Gastroesophageal sphincter (tissue), 4 donors: ENCODE data around the gene IKZF2. TPM values are rescaled to one million over a fixed set of nuclear protein-coding genes. Genes with fewer than 3 reads are reported as not detected.

Experiments
- ATAC-seq: fragments of 150-250 bp; one replicate; pipeline ENCODE4 v1.9.1; 2016; ENCODE audit warnings: mild to moderate bottlenecking, moderate library complexity
- H3K27ac ChIP-seq, 4 donors: fragments of 200-600 bp; sonication (generic) in 3 of 4; 1 replicate in 3 of 4; 2 replicates in 1 of 4; pipeline ENCODE4 v1.5.1; 2016 to 2019
- H3K27me3 ChIP-seq: fragments of 200-600 bp; sonication (generic); one replicate; pipeline ENCODE4 v1.5.1; 2019
- H3K36me3 ChIP-seq, 2 donors: fragments of 200-600 bp; sonication (generic); one replicate each; pipeline ENCODE4 v1.5.1; 2019; ENCODE audit warnings: control low read depth in 1 of 2
- H3K4me1 ChIP-seq, 3 donors: fragments of 200-600 bp; sonication (generic); 1 replicate in 2 of 3; 2 replicates in 1 of 3; pipeline ENCODE4 v1.5.1; 2016 to 2019; ENCODE audit warnings: control low read depth in 2 of 3
- H3K4me3 ChIP-seq, 2 donors: fragments of 200-600 bp; sonication (generic); one replicate each; pipeline ENCODE4 v1.5.1; 2019; ENCODE audit warnings: mild to moderate bottlenecking in 1 of 2, moderate library complexity in 1 of 2
- H3K9me3 ChIP-seq, 3 donors: fragments of 200-600 bp; sonication (generic); one replicate each; pipeline ENCODE4 v1.5.1; 2017 to 2019; ENCODE audit warnings: control low read depth in 2 of 3
- CTCF ChIP-seq, 4 experiments: fragments of 200-600 bp in 2 of 4; fragments of 450-650 bp in 2 of 4; sonication (generic) in 1 of 4; IDR thresholded peaks; one replicate each; pipeline ENCODE4 v1.5.1; 2017 to 2019; ENCODE audit warnings: antibody characterized with exemption in 4 of 4, mild to moderate bottlenecking in 2 of 4, moderate library complexity in 2 of 4
- EP300 ChIP-seq: sonication (generic); formaldehyde crosslinking; IDR thresholded peaks from one replicate; pipeline ENCODE4 v1.6.1; 2017; ENCODE audit warnings: antibody characterized with exemption, mild to moderate bottlenecking
- POLR2A ChIP-seq, 2 donors: fragments of 450-650 bp; IDR thresholded peaks; one replicate each; pipeline ENCODE4 v1.6.1; 2017; ENCODE audit warnings: antibody characterized with exemption in 2 of 2, mild to moderate bottlenecking in 2 of 2, moderate library complexity in 1 of 2
- POLR2AphosphoS5 ChIP-seq: sonication (generic); formaldehyde crosslinking; IDR thresholded peaks from one replicate; pipeline ENCODE4 v1.6.1; 2017; ENCODE audit warnings: antibody characterized with exemption
- WGBS, 2 donors: methylation state at CpG; one replicate each; pipeline ENCODE4 v1.1.5; 2018; ENCODE audit warnings: low coverage in 1 of 2; 5-methylcytosine and 5-hydroxymethylcytosine counted together
- total RNA-seq, 4 donors: library from RNA; depleted of rRNA; stranded (reverse); fragments of >200 nt; gene quantifications; one replicate each; pipeline ENCODE4 v1.1.0, GENCODE V29; 2016

Gene IKZF2
- total RNA-seq, 4 donors from 2014 or later: 4.2 to 11.6 (median 9.6) TPM

- Histone ChIP-seq H3K4me1 (peaks cover 3 to 18% (median 6%) of the 10 kb centered on the region in 3 donors), H3K4me3 (no peak overlapping the region), H3K27ac (no peak overlapping the region), H3K36me3 (no peaks in the 10 kb centered on the region), H3K27me3 (no peaks in the 10 kb centered on the region), H3K9me3 (no peaks in the 10 kb centered on the region)
- no peak for TF ChIP-seq EP300
- no peak for TF ChIP-seq POLR2AphosphoS5
- ATAC-seq: no peak
These were observed 83.5 kb downstream of the IKZF2 start for GRCh38 chr2:213067888-213068287.

DNA sequence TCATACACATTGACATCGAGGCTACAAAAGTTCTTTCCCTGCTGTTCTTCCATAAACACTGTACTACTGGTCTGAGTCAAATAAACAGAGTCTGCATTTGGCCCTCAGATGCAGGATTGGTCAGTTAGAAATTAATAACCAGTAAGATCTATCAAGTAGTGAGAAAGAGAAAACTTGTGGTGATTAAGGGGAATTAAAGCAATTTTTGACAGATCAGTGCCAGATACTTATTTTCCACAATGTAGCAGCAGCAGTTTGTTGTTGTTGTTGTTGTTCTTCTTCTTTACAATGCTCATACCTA, 85.0 kb downstream of the IKZF2 start:
- no peak for ATAC-seq
- Histone ChIP-seq H3K27ac (no peak overlapping the region), H3K36me3 (no peaks in the 10 kb centered on the region), H3K27me3 (no peaks in the 10 kb centered on the region), H3K4me1 (peaks cover 3 to 18% (median 6%) of the 10 kb centered on the region in 3 donors), H3K9me3 (no peaks in the 10 kb centered on the region), H3K4me3 (peak overlapping the region in 1 of 2 donors; percentile 14)
- TF ChIP-seq POLR2AphosphoS5 (no peak), EP300 (no peak), POLR2A (IDR thresholded peaks at IDR 0.05) (no peak), CTCF (IDR thresholded peaks at IDR 0.05) (no peak)
- 33% methylated on average over 1 of the region's 1 CpG; no CpG with 5 or more reads in 1 of the 2 donors for WGBS, 2 donors

- no peaks in the 10 kb centered on the region for H3K27me3 ChIP-seq
- peak overlapping the region; percentile 14 to 18 for H3K4me3 ChIP-seq
- no peaks in the 10 kb centered on the region for H3K36me3 ChIP-seq
- ATAC-seq: no peak
- no peak overlapping the region for H3K27ac ChIP-seq
- peaks cover 3 to 18% (median 6%) of the 10 kb centered on the region in 3 donors for H3K4me1 ChIP-seq
- 27 to 30% methylated on average over 5 to 8 of the region's 8 CpGs for WGBS, 2 donors
- no peaks in the 10 kb centered on the region for H3K9me3 ChIP-seq
- TF ChIP-seq EP300: no peak
- TF ChIP-seq CTCF (IDR thresholded peaks at IDR 0.05): no peak
- no peak for TF ChIP-seq POLR2A (IDR thresholded peaks at IDR 0.05)
- no peak for TF ChIP-seq POLR2AphosphoS5
These were observed 85.6 kb downstream of the IKZF2 start for GRCh38 chr2:213065583-213066442.

GRCh38 chr2:213064099-213064498, 87.3 kb downstream of the IKZF2 start:
- Histone ChIP-seq H3K4me1 (peaks cover 0 to 18% (median 6%) of the 10 kb centered on the region in 3 donors), H3K36me3 (no peaks in the 10 kb centered on the region), H3K9me3 (no peaks in the 10 kb centered on the region), H3K27me3 (no peaks in the 10 kb centered on the region), H3K4me3 (no peak overlapping the region), H3K27ac (no peak overlapping the region)
- TF ChIP-seq CTCF (IDR thresholded peaks at IDR 0.05) (no peak), POLR2AphosphoS5 (no peak)
- WGBS, 2 donors: 68 to 94% methylated on average over 2 of the region's 2 CpGs
- no peak for ATAC-seq

- Histone ChIP-seq H3K9me3 (no peaks in the 10 kb centered on the region), H3K27me3 (no peaks in the 10 kb centered on the region), H3K4me1 (no peaks in the 10 kb centered on the region), H3K27ac (no peak overlapping the region), H3K36me3 (no peaks in the 10 kb centered on the region), H3K4me3 (no peak overlapping the region)
- WGBS, 2 donors: 76 to 93% methylated on average over 3 of the region's 3 CpGs
- no peak for ATAC-seq
- TF ChIP-seq CTCF (IDR thresholded peaks at IDR 0.05): no peak
These were observed 93.4 kb downstream of the IKZF2 start for GRCh38 chr2:213057977-213058376.
